Suprapubic skin (tissue), 4 donors: ENCODE data around the gene SPAG16. TPM values are rescaled to one million over a fixed set of nuclear protein-coding genes. Genes with fewer than 3 reads are reported as not detected.

Experiments
- DNase-seq, 2 donors: peaks; one replicate each; pipeline ENCODE4 v3.0.0-alpha.2; 2019; ENCODE audit warnings: low spot score in 2 of 2
- H3K27ac ChIP-seq: fragments of 200-600 bp; sonication (generic); one replicate; pipeline ENCODE4 v1.5.1; 2019
- H3K27me3 ChIP-seq: fragments of 200-600 bp; sonication (generic); one replicate; pipeline ENCODE4 v1.5.1; 2019
- H3K36me3 ChIP-seq: fragments of 200-600 bp; sonication (generic); one replicate; pipeline ENCODE4 v1.5.1; 2019
- H3K4me1 ChIP-seq: fragments of 200-600 bp; sonication (generic); one replicate; pipeline ENCODE4 v1.5.1; 2019
- H3K4me3 ChIP-seq: fragments of 200-600 bp; sonication (generic); one replicate; pipeline ENCODE4 v1.5.1; 2019; ENCODE audit warnings: mild to moderate bottlenecking
- H3K9me3 ChIP-seq: fragments of 200-600 bp; sonication (generic); one replicate; pipeline ENCODE4 v1.5.1; 2019
- CTCF ChIP-seq, 2 donors: fragments of 200-600 bp in 1 of 2; fragments of 450-650 bp in 1 of 2; sonication (generic) in 1 of 2; IDR thresholded peaks; one replicate each; pipeline ENCODE4 v1.5.1; 2016 to 2019; ENCODE audit warnings: antibody characterized with exemption in 2 of 2, mild to moderate bottlenecking in 1 of 2, moderate library complexity in 1 of 2
- EP300 ChIP-seq: sonication (generic); formaldehyde crosslinking; IDR thresholded peaks from one replicate; pipeline ENCODE4 v1.6.1; 2017; ENCODE audit warnings: antibody characterized with exemption
- POLR2A ChIP-seq, 2 donors: fragments of 450-650 bp; IDR thresholded peaks; one replicate each; pipeline ENCODE4 v1.6.1; 2017; ENCODE audit warnings: antibody characterized with exemption in 2 of 2, mild to moderate bottlenecking in 2 of 2, moderate library complexity in 2 of 2
- POLR2AphosphoS5 ChIP-seq, 3 donors: sonication (generic); formaldehyde crosslinking; IDR thresholded peaks; one replicate each; pipeline ENCODE4 v1.6.1; 2017; ENCODE audit warnings: antibody characterized with exemption in 3 of 3
- WGBS: methylation state at CpG from one replicate; pipeline ENCODE4 v1.1.5; 2018; 5-methylcytosine and 5-hydroxymethylcytosine counted together
- total RNA-seq, 4 donors: library from RNA; depleted of rRNA; stranded (reverse); fragments of >200 nt; gene quantifications; one replicate each; pipeline ENCODE4 v1.1.0, GENCODE V29; 2016

Gene SPAG16
- total RNA-seq, 4 donors from 2014 or later = 17.5 to 31.4 (median 22.0) TPM

GRCh38 chr2:213958086-213958485, 673.8 kb downstream of the SPAG16 start:
- Histone ChIP-seq H3K4me3 (no peak overlapping the region), H3K27me3 (no peaks in the 10 kb centered on the region), H3K36me3 (no peaks in the 10 kb centered on the region), H3K9me3 (no peaks in the 10 kb centered on the region), H3K4me1 (no peaks in the 10 kb centered on the region), H3K27ac (no peak overlapping the region)
- WGBS = 80% methylated on average over 2 of the region's 2 CpGs
- TF ChIP-seq POLR2AphosphoS5 (IDR thresholded peaks at IDR 0.05) = no peak
- TF ChIP-seq CTCF (IDR thresholded peaks at IDR 0.05) = no peak
- TF ChIP-seq EP300 = no peak
- no peak for TF ChIP-seq POLR2A (IDR thresholded peaks at IDR 0.05)
- DNase-seq = no peak

GRCh38 chr2:213959589-213959988, 675.3 kb downstream of the SPAG16 start:
- H3K27me3 ChIP-seq = no peaks in the 10 kb centered on the region
- H3K4me3 ChIP-seq = no peak overlapping the region
- no peak for DNase-seq
- H3K4me1 ChIP-seq = no peaks in the 10 kb centered on the region
- 86% methylated on average over 1 of the region's 1 CpG for WGBS
- TF ChIP-seq POLR2A (IDR thresholded peaks at IDR 0.05) = no peak
- no peak for TF ChIP-seq EP300
- no peak for TF ChIP-seq POLR2AphosphoS5 (IDR thresholded peaks at IDR 0.05)
- TF ChIP-seq CTCF (IDR thresholded peaks at IDR 0.05) = no peak
- H3K27ac ChIP-seq = no peak overlapping the region
- no peaks in the 10 kb centered on the region for H3K36me3 ChIP-seq
- H3K9me3 ChIP-seq = no peaks in the 10 kb centered on the region

- no peak overlapping the region for H3K4me3 ChIP-seq
- no peaks in the 10 kb centered on the region for H3K4me1 ChIP-seq
- TF ChIP-seq CTCF (IDR thresholded peaks at IDR 0.05) (no peak), EP300 (no peak), POLR2A (IDR thresholded peaks at IDR 0.05) (no peak), POLR2AphosphoS5 (IDR thresholded peaks at IDR 0.05) (no peak)
- no peaks in the 10 kb centered on the region for H3K9me3 ChIP-seq
- no peaks in the 10 kb centered on the region for H3K27me3 ChIP-seq
- no peak overlapping the region for H3K27ac ChIP-seq
- H3K36me3 ChIP-seq = no peaks in the 10 kb centered on the region
- DNase-seq = no peak
These were observed 687.3 kb downstream of the SPAG16 start for GRCh38 chr2:213971536-213971935.

- no peak for DNase-seq
- Histone ChIP-seq H3K27ac (no peak overlapping the region), H3K36me3 (no peaks in the 10 kb centered on the region), H3K27me3 (no peaks in the 10 kb centered on the region), H3K4me1 (no peaks in the 10 kb centered on the region), H3K4me3 (no peak overlapping the region), H3K9me3 (no peaks in the 10 kb centered on the region)
- WGBS = 83% methylated on average over 3 of the region's 3 CpGs
- TF ChIP-seq POLR2A (IDR thresholded peaks at IDR 0.05) (no peak), CTCF (IDR thresholded peaks at IDR 0.05) (no peak), POLR2AphosphoS5 (IDR thresholded peaks at IDR 0.05) (no peak)
These were observed 696.6 kb downstream of the SPAG16 start for GRCh38 chr2:213980883-213981282.

- no peaks in the 10 kb centered on the region for H3K4me1 ChIP-seq
- H3K27ac ChIP-seq = no peak overlapping the region
- no peak overlapping the region for H3K4me3 ChIP-seq
- H3K9me3 ChIP-seq = no peaks in the 10 kb centered on the region
- H3K27me3 ChIP-seq = no peaks in the 10 kb centered on the region
- TF ChIP-seq EP300 (no peak), CTCF (IDR thresholded peaks at IDR 0.05) (no peak), POLR2AphosphoS5 (IDR thresholded peaks at IDR 0.05) (no peak), POLR2A (IDR thresholded peaks at IDR 0.05) (no peak)
- no peaks in the 10 kb centered on the region for H3K36me3 ChIP-seq
- DNase-seq = no peak
- 95% methylated on average over 3 of the region's 3 CpGs for WGBS
These were observed 704.9 kb downstream of the SPAG16 start for GRCh38 chr2:213989207-213989606.
